Measurements from ENCODE around the gene REEP5. TPM values are rescaled to one million over a fixed set of nuclear protein-coding genes. Genes with fewer than 3 reads are reported as not detected.
A peak's percentile ranks its signal among the peaks of the same experiment; 100 is the strongest.
"Not testable (repeated sequence)": the region's sequence is repeated elsewhere in the genome, so short reads cannot be mapped to it uniquely, and the experiment has no call there.

REEP5 gene
- polyA plus RNA-seq, 1 donor = 73.6 TPM

- 100% methylated on average over 1 of the region's 3 CpGs for WGBS (ENCODE audit: insufficient coverage, low lambda C conversion rate)
- Histone ChIP-seq H3K27me3 (ENCODE audit: control insufficient read depth, insufficient read depth, low read length) (no peaks in the 10 kb centered on the region), H3K27ac (ENCODE audit: low read length) (no peak overlapping the region), H3K36me3 (ENCODE audit: control insufficient read depth, insufficient read depth, low read length) (peaks cover 39% of the 10 kb centered on the region), H3K9me3 (ENCODE audit: control insufficient read depth, low read depth, low read length) (no peaks in the 10 kb centered on the region), H3K4me1 (ENCODE audit: control insufficient read depth, insufficient read depth, low read length) (no peaks in the 10 kb centered on the region), H3K4me3 (ENCODE audit: low read length) (no peak overlapping the region)
- DNase-seq = no peak
These were observed 3.9 kb downstream of the REEP5 start for GRCh38 chr5:112918136-112918535.

GRCh38 chr5:112917453-112917995 lies 4.5 kb downstream of the REEP5 start:
- no peak for DNase-seq
- no peaks in the 10 kb centered on the region for H3K9me3 ChIP-seq (ENCODE audit: control insufficient read depth, low read depth, low read length)
- peaks cover 39% of the 10 kb centered on the region for H3K36me3 ChIP-seq (ENCODE audit: control insufficient read depth, insufficient read depth, low read length)
- H3K27me3 ChIP-seq (ENCODE audit: control insufficient read depth, insufficient read depth, low read length) = no peaks in the 10 kb centered on the region
- H3K27ac ChIP-seq (ENCODE audit: low read length) = no peak overlapping the region
- no CpG with 5 or more reads among the region's 2 CpGs for WGBS (ENCODE audit: insufficient coverage, low lambda C conversion rate)
- no peak overlapping the region for H3K4me3 ChIP-seq (ENCODE audit: low read length)
- no peaks in the 10 kb centered on the region for H3K4me1 ChIP-seq (ENCODE audit: control insufficient read depth, insufficient read depth, low read length)

GRCh38 chr5:112915831-112916230 lies 6.2 kb downstream of the REEP5 start:
- H3K9me3 ChIP-seq (ENCODE audit: control insufficient read depth, low read depth, low read length) = no peaks in the 10 kb centered on the region
- H3K4me3 ChIP-seq (ENCODE audit: low read length) = no peak overlapping the region
- DNase-seq = no peak
- H3K27ac ChIP-seq (ENCODE audit: low read length) = no peak overlapping the region
- H3K4me1 ChIP-seq (ENCODE audit: control insufficient read depth, insufficient read depth, low read length) = no peaks in the 10 kb centered on the region
- H3K27me3 ChIP-seq (ENCODE audit: control insufficient read depth, insufficient read depth, low read length) = no peaks in the 10 kb centered on the region
- WGBS (ENCODE audit: insufficient coverage, low lambda C conversion rate) = no CpG with 5 or more reads among the region's 1 CpG
- H3K36me3 ChIP-seq (ENCODE audit: control insufficient read depth, insufficient read depth, low read length) = peaks cover 44% of the 10 kb centered on the region

GRCh38 chr5:112914584-112914983 lies 7.4 kb downstream of the REEP5 start:
- H3K4me3 ChIP-seq (ENCODE audit: low read length) = no peak overlapping the region
- H3K4me1 ChIP-seq (ENCODE audit: control insufficient read depth, insufficient read depth, low read length) = no peaks in the 10 kb centered on the region
- no peak overlapping the region for H3K27ac ChIP-seq (ENCODE audit: low read length)
- peaks cover 49% of the 10 kb centered on the region for H3K36me3 ChIP-seq (ENCODE audit: control insufficient read depth, insufficient read depth, low read length)
- WGBS (ENCODE audit: insufficient coverage, low lambda C conversion rate) = no CpG with 5 or more reads among the region's 4 CpGs
- peak in 1 of 2 donors; percentile 26 for DNase-seq
- H3K27me3 ChIP-seq (ENCODE audit: control insufficient read depth, insufficient read depth, low read length) = no peaks in the 10 kb centered on the region
- H3K9me3 ChIP-seq (ENCODE audit: control insufficient read depth, low read depth, low read length) = no peaks in the 10 kb centered on the region

GRCh38 chr5:112910529-112910928 lies 11.5 kb downstream of the REEP5 start:
- no peaks in the 10 kb centered on the region for H3K4me1 ChIP-seq (ENCODE audit: control insufficient read depth, insufficient read depth, low read length)
- DNase-seq = no peak
- peaks cover 38% of the 10 kb centered on the region for H3K36me3 ChIP-seq (ENCODE audit: control insufficient read depth, insufficient read depth, low read length)
- no peaks in the 10 kb centered on the region for H3K9me3 ChIP-seq (ENCODE audit: control insufficient read depth, low read depth, low read length)
- no CpG with 5 or more reads among the region's 1 CpG for WGBS (ENCODE audit: insufficient coverage, low lambda C conversion rate)
- no peaks in the 10 kb centered on the region for H3K27me3 ChIP-seq (ENCODE audit: control insufficient read depth, insufficient read depth, low read length)
- no peak overlapping the region for H3K4me3 ChIP-seq (ENCODE audit: low read length)
- no peak overlapping the region for H3K27ac ChIP-seq (ENCODE audit: low read length)

- no peak overlapping the region for H3K4me3 ChIP-seq (ENCODE audit: low read length)
- H3K27me3 ChIP-seq (ENCODE audit: control insufficient read depth, insufficient read depth, low read length) = no peaks in the 10 kb centered on the region
- no peak overlapping the region for H3K27ac ChIP-seq (ENCODE audit: low read length)
- DNase-seq = no peak
- H3K36me3 ChIP-seq (ENCODE audit: control insufficient read depth, insufficient read depth, low read length) = peaks cover 36% of the 10 kb centered on the region
- no peaks in the 10 kb centered on the region for H3K4me1 ChIP-seq (ENCODE audit: control insufficient read depth, insufficient read depth, low read length)
- no peaks in the 10 kb centered on the region for H3K9me3 ChIP-seq (ENCODE audit: control insufficient read depth, low read depth, low read length)
These were observed 13.2 kb downstream of the REEP5 start for GRCh38 chr5:112908854-112909253.

GRCh38 chr5:112907166-112907631 lies 14.8 kb downstream of the REEP5 start:
- H3K27me3 ChIP-seq (ENCODE audit: control insufficient read depth, insufficient read depth, low read length) = no peaks in the 10 kb centered on the region
- H3K4me1 ChIP-seq (ENCODE audit: control insufficient read depth, insufficient read depth, low read length) = no peaks in the 10 kb centered on the region
- H3K27ac ChIP-seq (ENCODE audit: low read length) = no peak overlapping the region
- peaks cover 35% of the 10 kb centered on the region for H3K36me3 ChIP-seq (ENCODE audit: control insufficient read depth, insufficient read depth, low read length)
- no CpG with 5 or more reads among the region's 4 CpGs for WGBS (ENCODE audit: insufficient coverage, low lambda C conversion rate)
- no peaks in the 10 kb centered on the region for H3K9me3 ChIP-seq (ENCODE audit: control insufficient read depth, low read depth, low read length)
- DNase-seq = no peak
- no peak overlapping the region for H3K4me3 ChIP-seq (ENCODE audit: low read length)

GRCh38 chr5:112906637-112907036 lies 15.4 kb downstream of the REEP5 start:
- Histone ChIP-seq H3K36me3 (ENCODE audit: control insufficient read depth, insufficient read depth, low read length) (peaks cover 39% of the 10 kb centered on the region), H3K4me1 (ENCODE audit: control insufficient read depth, insufficient read depth, low read length) (no peaks in the 10 kb centered on the region), H3K9me3 (ENCODE audit: control insufficient read depth, low read depth, low read length) (no peaks in the 10 kb centered on the region), H3K4me3 (ENCODE audit: low read length) (no peak overlapping the region), H3K27ac (ENCODE audit: low read length) (no peak overlapping the region), H3K27me3 (ENCODE audit: control insufficient read depth, insufficient read depth, low read length) (no peaks in the 10 kb centered on the region)
- no CpG with 5 or more reads among the region's 3 CpGs for WGBS (ENCODE audit: insufficient coverage, low lambda C conversion rate)
- DNase-seq = no peak

- H3K36me3 ChIP-seq (ENCODE audit: control insufficient read depth, insufficient read depth, low read length) = peaks cover 42% of the 10 kb centered on the region
- DNase-seq; H3K4me1 ChIP-seq (ENCODE audit: control insufficient read depth, insufficient read depth, low read length); H3K27me3 ChIP-seq (ENCODE audit: control insufficient read depth, insufficient read depth, low read length); H3K4me3 ChIP-seq (ENCODE audit: low read length); H3K27ac ChIP-seq (ENCODE audit: low read length); H3K9me3 ChIP-seq (ENCODE audit: control insufficient read depth, low read depth, low read length): not testable (repeated sequence)
- WGBS (ENCODE audit: insufficient coverage, low lambda C conversion rate) = 86% methylated on average over 1 of the region's 3 CpGs
These were observed 17.0 kb downstream of the REEP5 start for GRCh38 chr5:112904996-112905395.

- Histone ChIP-seq H3K27me3 (ENCODE audit: control insufficient read depth, insufficient read depth, low read length) (no peaks in the 10 kb centered on the region), H3K9me3 (ENCODE audit: control insufficient read depth, low read depth, low read length) (no peaks in the 10 kb centered on the region), H3K27ac (ENCODE audit: low read length) (no peak overlapping the region), H3K4me3 (ENCODE audit: low read length) (no peak overlapping the region), H3K36me3 (ENCODE audit: control insufficient read depth, insufficient read depth, low read length) (peaks cover 48% of the 10 kb centered on the region), H3K4me1 (ENCODE audit: control insufficient read depth, insufficient read depth, low read length) (no peaks in the 10 kb centered on the region)
- no peak for DNase-seq
- WGBS (ENCODE audit: insufficient coverage, low lambda C conversion rate) = no CpG with 5 or more reads among the region's 3 CpGs
These were observed 19.5 kb downstream of the REEP5 start for GRCh38 chr5:112902561-112902960.

GRCh38 chr5:112895682-112896081 lies 26.3 kb downstream of the REEP5 start:
- no peak overlapping the region for H3K27ac ChIP-seq (ENCODE audit: low read length)
- H3K4me1 ChIP-seq (ENCODE audit: control insufficient read depth, insufficient read depth, low read length) = no peaks in the 10 kb centered on the region
- no peaks in the 10 kb centered on the region for H3K27me3 ChIP-seq (ENCODE audit: control insufficient read depth, insufficient read depth, low read length)
- no peak overlapping the region for H3K4me3 ChIP-seq (ENCODE audit: low read length)
- peaks cover 3% of the 10 kb centered on the region for H3K9me3 ChIP-seq (ENCODE audit: control insufficient read depth, low read depth, low read length)
- H3K36me3 ChIP-seq (ENCODE audit: control insufficient read depth, insufficient read depth, low read length) = peaks cover 36% of the 10 kb centered on the region
- WGBS (ENCODE audit: insufficient coverage, low lambda C conversion rate) = 80% methylated on average over 1 of the region's 3 CpGs
- no peak for DNase-seq

Measured in large intestine (tissue), 3 donors.